Testis (tissue), 2 donors: Measurements from ENCODE around the gene SFT2D2.

Experiments used
- CTCF ChIP-seq, 3 experiments: fragments of 450-650 bp in 2 of 3; fragments of 200-600 bp in 1 of 3; sonication (generic) in 1 of 3; IDR thresholded peaks; one replicate each; pipeline ENCODE4 v1.5.1; 2016 to 2019; ENCODE audit warnings: antibody characterized with exemption in 3 of 3, mild to moderate bottlenecking in 2 of 3, moderate library complexity in 1 of 3
- POLR2A ChIP-seq: fragments of 450-650 bp; IDR thresholded peaks from one replicate; pipeline ENCODE4 v1.6.1; 2017; ENCODE audit warnings: antibody characterized with exemption, mild to moderate bottlenecking, moderate library complexity

GRCh38 chr1:168234846-168235547 is 9.2 kb downstream of the SFT2D2 start:
- TF ChIP-seq CTCF (IDR thresholded peaks at IDR 0.05) = no peak
- no peak for TF ChIP-seq POLR2A
